ENCODE measurements around the gene NOX3. TPM values are rescaled to one million over a fixed set of nuclear protein-coding genes. Genes with fewer than 3 reads are reported as not detected.
A peak's percentile ranks its signal among the peaks of the same experiment; 100 is the strongest.

NOX3 gene
- total RNA-seq, 2 experiments from 2014 or later: not detected

GRCh38 chr6:155436981-155437749 lies 18.5 kb downstream of the NOX3 start:
- no peak overlapping the region for H3K4me3 Mint-ChIP-seq
- no peak overlapping the region for H3K27ac Mint-ChIP-seq
- no peaks in the 10 kb centered on the region for H3K27me3 Mint-ChIP-seq
- ATAC-seq (ENCODE audit: low read depth): no peak
- no peak for DNase-seq
- peaks cover 5% of the 10 kb centered on the region for H3K4me1 Mint-ChIP-seq
- peaks cover 2% of the 10 kb centered on the region for H3K9me3 Mint-ChIP-seq
- POLR2A ChIA-PET: no interaction called here
- H3K36me3 Mint-ChIP-seq: no peaks in the 10 kb centered on the region

GRCh38 chr6:155434829-155435423 lies 20.7 kb downstream of the NOX3 start:
- ATAC-seq (ENCODE audit: low read depth): no peak
- Mint-ChIP-seq H3K4me3 (no peak overlapping the region), H3K27ac (no peak overlapping the region), H3K9me3 (peaks cover 2% of the 10 kb centered on the region), H3K4me1 (peaks cover 5% of the 10 kb centered on the region), H3K36me3 (no peaks in the 10 kb centered on the region), H3K27me3 (no peaks in the 10 kb centered on the region)
- no peak for DNase-seq
- POLR2A ChIA-PET: no interaction called here

- no peak for DNase-seq
- H3K27me3 Mint-ChIP-seq: no peaks in the 10 kb centered on the region
- no peak overlapping the region for H3K4me3 Mint-ChIP-seq
- H3K4me1 Mint-ChIP-seq: peaks cover 5% of the 10 kb centered on the region
- H3K36me3 Mint-ChIP-seq: no peaks in the 10 kb centered on the region
- no peak for ATAC-seq (ENCODE audit: low read depth)
- peaks cover 2% of the 10 kb centered on the region for H3K9me3 Mint-ChIP-seq
- no peak overlapping the region for H3K27ac Mint-ChIP-seq
- POLR2A ChIA-PET: no interaction called here
Measured at GRCh38 chr6:155434096-155434495, 21.5 kb downstream of the NOX3 start.

- POLR2A ChIA-PET: no interaction called here
- Mint-ChIP-seq H3K4me3 (no peak overlapping the region), H3K27me3 (no peaks in the 10 kb centered on the region), H3K27ac (no peak overlapping the region), H3K9me3 (peaks cover 2% of the 10 kb centered on the region), H3K4me1 (peaks cover 5% of the 10 kb centered on the region), H3K36me3 (no peaks in the 10 kb centered on the region)
- ATAC-seq (ENCODE audit: low read depth) (no peak), DNase-seq (no peak)
Measured at GRCh38 chr6:155432293-155432692, 23.3 kb downstream of the NOX3 start.

- Mint-ChIP-seq H3K4me1 (no peaks in the 10 kb centered on the region), H3K4me3 (no peak overlapping the region), H3K9me3 (no peaks in the 10 kb centered on the region), H3K27me3 (no peaks in the 10 kb centered on the region), H3K36me3 (peaks cover 2% of the 10 kb centered on the region), H3K27ac (no peak overlapping the region)
- POLR2A ChIA-PET: no interaction called here
- ATAC-seq (ENCODE audit: low read depth) (no peak), DNase-seq (no peak)
Measured at GRCh38 chr6:155429321-155429893, 26.2 kb downstream of the NOX3 start.

- POLR2A ChIA-PET: no interaction called here
- Mint-ChIP-seq H3K4me1 (no peaks in the 10 kb centered on the region), H3K36me3 (peaks cover 2% of the 10 kb centered on the region), H3K9me3 (no peaks in the 10 kb centered on the region), H3K27ac (no peak overlapping the region), H3K4me3 (no peak overlapping the region), H3K27me3 (no peaks in the 10 kb centered on the region)
- ATAC-seq (ENCODE audit: low read depth): no peak
- no peak for DNase-seq
Measured at GRCh38 chr6:155426408-155426945, 29.2 kb downstream of the NOX3 start.

- DNase-seq (no peak), ATAC-seq (ENCODE audit: low read depth) (no peak)
- POLR2A ChIA-PET: interaction anchor here (0.5 kb wide), 1 partner anchor 101 kb away, joined by 7 read pairs; no protein-coding TSS in a partner anchor
- no peaks in the 10 kb centered on the region for H3K9me3 Mint-ChIP-seq
- H3K27ac Mint-ChIP-seq: no peak overlapping the region
- H3K36me3 Mint-ChIP-seq: peaks cover 2% of the 10 kb centered on the region
- no peaks in the 10 kb centered on the region for H3K27me3 Mint-ChIP-seq
- no peak overlapping the region for H3K4me3 Mint-ChIP-seq
- peaks cover 6% of the 10 kb centered on the region for H3K4me1 Mint-ChIP-seq
Measured at GRCh38 chr6:155424181-155424580, 31.5 kb downstream of the NOX3 start.

- no peaks in the 10 kb centered on the region for H3K27me3 Mint-ChIP-seq
- ATAC-seq (ENCODE audit: low read depth) (no peak), DNase-seq (no peak)
- POLR2A ChIA-PET: no interaction called here
- H3K36me3 Mint-ChIP-seq: peaks cover 2% of the 10 kb centered on the region
- H3K4me1 Mint-ChIP-seq: peaks cover 17% of the 10 kb centered on the region
- no peaks in the 10 kb centered on the region for H3K9me3 Mint-ChIP-seq
- H3K4me3 Mint-ChIP-seq: no peak overlapping the region
- no peak overlapping the region for H3K27ac Mint-ChIP-seq
Measured at GRCh38 chr6:155422635-155423034, 33.0 kb downstream of the NOX3 start.

GRCh38 chr6:155420492-155420891 lies 35.1 kb downstream of the NOX3 start:
- H3K36me3 Mint-ChIP-seq: no peaks in the 10 kb centered on the region
- no peaks in the 10 kb centered on the region for H3K27me3 Mint-ChIP-seq
- DNase-seq: no peak
- no peak for ATAC-seq (ENCODE audit: low read depth)
- POLR2A ChIA-PET: no interaction called here
- no peak overlapping the region for H3K4me3 Mint-ChIP-seq
- no peaks in the 10 kb centered on the region for H3K9me3 Mint-ChIP-seq
- peaks cover 22% of the 10 kb centered on the region for H3K4me1 Mint-ChIP-seq
- no peak overlapping the region for H3K27ac Mint-ChIP-seq

- ATAC-seq (ENCODE audit: low read depth) (no peak), DNase-seq (no peak)
- H3K4me3 Mint-ChIP-seq: peak overlapping the region; percentile 80
- no peaks in the 10 kb centered on the region for H3K36me3 Mint-ChIP-seq
- POLR2A ChIA-PET: interaction anchor here (1.9 kb wide), 1 partner anchor 104 kb away, joined by 10 read pairs; the partner anchor contains the start of gene TFB1M
- no peaks in the 10 kb centered on the region for H3K27me3 Mint-ChIP-seq
- peak overlapping the region; percentile 94 for H3K27ac Mint-ChIP-seq
- H3K9me3 Mint-ChIP-seq: no peaks in the 10 kb centered on the region
- H3K4me1 Mint-ChIP-seq: peaks cover 22% of the 10 kb centered on the region
Measured at GRCh38 chr6:155419161-155419560, 36.5 kb downstream of the NOX3 start.

GRCh38 chr6:155418017-155418761 lies 37.5 kb downstream of the NOX3 start:
- Mint-ChIP-seq H3K36me3 (no peaks in the 10 kb centered on the region), H3K4me3 (peak overlapping the region; percentile 80), H3K9me3 (no peaks in the 10 kb centered on the region), H3K4me1 (peaks cover 22% of the 10 kb centered on the region), H3K27me3 (no peaks in the 10 kb centered on the region), H3K27ac (peak overlapping the region; percentile 94)
- ATAC-seq (ENCODE audit: low read depth) (peak; percentile 78), DNase-seq (peak; percentile 34)
- POLR2A ChIA-PET: interaction anchor here (1.6 to 1.9 kb wide), 2 partner anchors 91 to 103 kb away, joined by 3 to 10 read pairs; partner anchors contain the start of gene TFB1M

- Mint-ChIP-seq H3K9me3 (peaks cover 1% of the 10 kb centered on the region), H3K27ac (peak overlapping the region; percentile 94), H3K4me1 (peaks cover 22% of the 10 kb centered on the region), H3K36me3 (no peaks in the 10 kb centered on the region), H3K4me3 (peak overlapping the region; percentile 80), H3K27me3 (no peaks in the 10 kb centered on the region)
- ATAC-seq (ENCODE audit: low read depth) (no peak), DNase-seq (no peak)
- POLR2A ChIA-PET: interaction anchor here (1.6 to 1.9 kb wide), 2 partner anchors 90 to 103 kb away, joined by 3 to 10 read pairs; partner anchors contain the start of gene TFB1M
Measured at GRCh38 chr6:155417454-155417853, 38.2 kb downstream of the NOX3 start.

GRCh38 chr6:155415953-155416352 lies 39.7 kb downstream of the NOX3 start:
- H3K27me3 Mint-ChIP-seq: no peaks in the 10 kb centered on the region
- peaks cover 1% of the 10 kb centered on the region for H3K9me3 Mint-ChIP-seq
- peaks cover 22% of the 10 kb centered on the region for H3K4me1 Mint-ChIP-seq
- no peak for DNase-seq
- no peak for ATAC-seq (ENCODE audit: low read depth)
- no peak overlapping the region for H3K4me3 Mint-ChIP-seq
- POLR2A ChIA-PET: no interaction called here
- H3K27ac Mint-ChIP-seq: no peak overlapping the region
- H3K36me3 Mint-ChIP-seq: no peaks in the 10 kb centered on the region

Measured in activated naive CD8-positive, alpha-beta T cell treated with anti-CD3 and anti-CD28 coated beads, Interleukin-2, amount 10 ng/mL, durations not matched to agents 7 days and 5 days (primary cell).